HG03103 (cell line): ENCODE measurements around the gene PDPN.

ENCODE experiments used
- ATAC-seq: cut with Tn5 transposase; IDR thresholded peaks from one replicate; pipeline ENCODE4 v1.9.1; 2021; ENCODE audit warnings: low read depth; ENCODE audit not compliant: unreplicated experiment

The PDPN gene

GRCh38 chr1:13616234-13616633 lies 32.6 kb downstream of the PDPN start:
- ATAC-seq: no peak

- ATAC-seq: no peak
Observed at GRCh38 chr1:13617108-13617507, 33.5 kb downstream of the PDPN start.

- no peak for ATAC-seq
Observed at GRCh38 chr1:13617773-13618172, 34.1 kb downstream of the PDPN start.

- no peak for ATAC-seq
Observed at GRCh38 chr1:13618483-13618882, 34.9 kb downstream of the PDPN start.

- no peak for ATAC-seq
Observed at GRCh38 chr1:13619909-13620308, 36.3 kb downstream of the PDPN start.

- no peak for ATAC-seq
Observed at GRCh38 chr1:13620825-13621224, 37.2 kb downstream of the PDPN start.

GRCh38 chr1:13622446-13622845 lies 38.8 kb downstream of the PDPN start:
- no peak for ATAC-seq

- ATAC-seq: no peak
Observed at GRCh38 chr1:13623021-13623637, 39.5 kb downstream of the PDPN start.

- no peak for ATAC-seq
Observed at GRCh38 chr1:13624526-13624925, 40.9 kb downstream of the PDPN start.

GRCh38 chr1:13627127-13627526 lies 43.5 kb downstream of the PDPN start:
- no peak for ATAC-seq

- ATAC-seq: no peak
Observed at GRCh38 chr1:13628218-13628617, 44.6 kb downstream of the PDPN start.

GRCh38 chr1:13628711-13629110 lies 45.1 kb downstream of the PDPN start:
- no peak for ATAC-seq

- ATAC-seq: no peak
Observed at GRCh38 chr1:13642306-13643004, 58.8 kb downstream of the PDPN start.

- no peak for ATAC-seq
Observed at GRCh38 chr1:13643017-13643416, 59.4 kb downstream of the PDPN start.

- no peak for ATAC-seq
Observed at GRCh38 chr1:13646521-13646920, 62.9 kb downstream of the PDPN start.

GRCh38 chr1:13651279-13651678 lies 67.6 kb downstream of the PDPN start:
- ATAC-seq: no peak

- ATAC-seq: no peak
Observed at GRCh38 chr1:13652238-13652637, 68.6 kb downstream of the PDPN start.

- no peak for ATAC-seq
Observed at GRCh38 chr1:13661539-13661938, 77.9 kb downstream of the PDPN start.

- no peak for ATAC-seq
Observed at GRCh38 chr1:13662493-13662892, 78.9 kb downstream of the PDPN start.

GRCh38 chr1:13663969-13664368 lies 80.3 kb downstream of the PDPN start:
- ATAC-seq: no peak

- ATAC-seq: no peak
Observed at GRCh38 chr1:13664451-13664850, 80.8 kb downstream of the PDPN start.

GRCh38 chr1:13666317-13666716 lies 82.7 kb downstream of the PDPN start:
- ATAC-seq: no peak
